HEK293T (cell line): Measurements from ENCODE around the gene GNLY.

ENCODE experiments used
- BHLHE40 ChIP-seq: fragments of 450-650 bp; IDR thresholded peaks from 2 replicates; pipeline ENCODE4 v1.6.1; 2016; ENCODE audit warnings: mild to moderate bottlenecking, moderate library complexity, borderline replicate concordance
- FOXA1 ChIP-seq: fragments of 450-650 bp; IDR thresholded peaks from 2 replicates; pipeline ENCODE4 v1.6.1; 2016; ENCODE audit warnings: mild to moderate bottlenecking
- FOXM1 ChIP-seq: fragments of 450-650 bp; IDR thresholded peaks from 2 replicates; pipeline ENCODE4 v1.6.1; 2017; ENCODE audit warnings: mild to moderate bottlenecking, borderline replicate concordance
- HDGF ChIP-seq: fragments of 450-650 bp; IDR thresholded peaks from 2 replicates; pipeline ENCODE4 v1.6.1; 2017; ENCODE audit warnings: antibody characterized with exemption, borderline replicate concordance
- L3MBTL2 ChIP-seq: fragments of 450-650 bp; conservative IDR thresholded peaks from 2 replicates; pipeline ENCODE4 v1.6.1; 2016; ENCODE audit warnings: mild to moderate bottlenecking
- LEF1 ChIP-seq: fragments of 450-650 bp; IDR thresholded peaks from 2 replicates; pipeline ENCODE4 v1.6.1; 2017; ENCODE audit warnings: mild to moderate bottlenecking, borderline replicate concordance
- SP1 ChIP-seq: fragments of 450-650 bp; IDR thresholded peaks from 2 replicates; pipeline ENCODE4 v1.6.1; 2017
- SUZ12 ChIP-seq: fragments of 450-650 bp; IDR thresholded peaks from 2 replicates; pipeline ENCODE4 v1.6.1; 2016; ENCODE audit warnings: mild to moderate bottlenecking
- TARDBP ChIP-seq: fragments of 450-650 bp; IDR thresholded peaks from 2 replicates; pipeline ENCODE4 v1.6.1; 2016
- ZNF384 ChIP-seq: fragments of 450-650 bp; IDR thresholded peaks from 2 replicates; pipeline ENCODE4 v1.6.1; 2016

- TF ChIP-seq L3MBTL2 (no peak), BHLHE40 (no peak), TARDBP (no peak), LEF1 (no peak), SUZ12 (no peak), FOXM1 (no peak), FOXA1 (no peak), SP1 (no peak), HDGF (no peak), ZNF384 (no peak)
These were observed 27.5 kb upstream of the GNLY start for GRCh38 chr2:85666435-85667316.
